ENCODE measurements around the gene ATP5F1D.

DNA sequence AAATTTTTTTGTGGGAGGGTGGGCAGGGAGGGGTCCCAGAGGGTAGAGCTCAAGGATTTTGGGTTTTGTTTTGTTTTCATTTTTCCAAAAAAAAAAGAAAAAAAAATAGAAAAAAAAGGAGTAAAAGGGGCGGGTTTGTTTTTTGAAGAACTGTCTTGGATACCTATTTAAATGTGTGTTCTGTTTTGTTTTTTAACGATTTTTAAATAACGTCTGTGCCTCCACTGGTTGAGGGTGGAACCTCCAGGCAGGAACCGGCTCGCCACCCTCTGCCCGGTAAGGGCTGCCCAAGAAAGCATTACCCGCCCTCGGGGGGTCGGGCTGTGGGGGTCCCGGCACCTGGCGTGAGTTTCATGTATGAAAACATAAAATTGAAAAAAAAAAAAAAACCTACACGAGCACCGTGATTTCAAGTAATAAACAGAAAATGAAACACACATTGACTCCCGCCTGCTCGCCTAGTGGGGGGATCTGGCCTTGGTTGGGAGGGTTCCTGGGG is 17.2 kb downstream of the ATP5F1D start:
- TF ChIP-seq, protein P1, sequence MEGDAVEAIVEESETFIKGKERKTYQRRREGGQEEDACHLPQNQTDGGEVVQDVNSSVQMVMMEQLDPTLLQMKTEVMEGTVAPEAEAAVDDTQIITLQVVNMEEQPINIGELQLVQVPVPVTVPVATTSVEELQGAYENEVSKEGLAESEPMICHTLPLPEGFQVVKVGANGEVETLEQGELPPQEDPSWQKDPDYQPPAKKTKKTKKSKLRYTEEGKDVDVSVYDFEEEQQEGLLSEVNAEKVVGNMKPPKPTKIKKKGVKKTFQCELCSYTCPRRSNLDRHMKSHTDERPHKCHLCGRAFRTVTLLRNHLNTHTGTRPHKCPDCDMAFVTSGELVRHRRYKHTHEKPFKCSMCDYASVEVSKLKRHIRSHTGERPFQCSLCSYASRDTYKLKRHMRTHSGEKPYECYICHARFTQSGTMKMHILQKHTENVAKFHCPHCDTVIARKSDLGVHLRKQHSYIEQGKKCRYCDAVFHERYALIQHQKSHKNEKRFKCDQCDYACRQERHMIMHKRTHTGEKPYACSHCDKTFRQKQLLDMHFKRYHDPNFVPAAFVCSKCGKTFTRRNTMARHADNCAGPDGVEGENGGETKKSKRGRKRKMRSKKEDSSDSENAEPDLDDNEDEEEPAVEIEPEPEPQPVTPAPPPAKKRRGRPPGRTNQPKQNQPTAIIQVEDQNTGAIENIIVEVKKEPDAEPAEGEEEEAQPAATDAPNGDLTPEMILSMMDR (IDR thresholded peaks at IDR 0.05; ENCODE audit: low read depth, low read length) = no peak
- TF ChIP-seq POLR2A (IDR thresholded peaks at IDR 0.05; ENCODE audit: extremely low read depth, insufficient read length) (no peak), MYC (IDR thresholded peaks at IDR 0.05; ENCODE audit: low read depth, low read length) (no peak)
- TF ChIP-seq, protein P2, sequence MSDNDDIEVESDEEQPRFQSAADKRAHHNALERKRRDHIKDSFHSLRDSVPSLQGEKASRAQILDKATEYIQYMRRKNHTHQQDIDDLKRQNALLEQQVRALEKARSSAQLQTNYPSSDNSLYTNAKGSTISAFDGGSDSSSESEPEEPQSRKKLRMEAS (IDR thresholded peaks at IDR 0.05; ENCODE audit: low read depth, low read length) = no peak

Measured in NB4 (cell line).